Mesendoderm (in vitro differentiated cells): ENCODE measurements around the gene TEN1.

Source experiments
- DNase-seq: peaks from one replicate; pipeline ENCODE4 v3.0.0; 2013
- H2AK5ac ChIP-seq: 2 replicates; pipeline ENCODE4 v1.6.1; 2013; ENCODE audit warnings: low read length, inconsistent platforms
- H2BK120ac ChIP-seq: 2 replicates; pipeline ENCODE4 v1.6.1; 2013; ENCODE audit warnings: low read depth, mild to moderate bottlenecking, low read length, moderate library complexity, mixed read lengths
- H2BK15ac ChIP-seq: replicated peaks from 2 replicates; pipeline ENCODE4 v1.6.1; 2013; ENCODE audit warnings: low read depth, mild to moderate bottlenecking, moderate library complexity
- H2BK5ac ChIP-seq: 2 replicates; pipeline ENCODE4 v1.6.1; 2013; ENCODE audit warnings: low read length, inconsistent platforms
- H3K18ac ChIP-seq: 2 replicates; pipeline ENCODE4 v1.6.1; 2013; ENCODE audit warnings: mild to moderate bottlenecking, low read length, mixed read lengths
- H3K23ac ChIP-seq: one replicate; pipeline ENCODE4 v1.6.1; 2013; ENCODE audit warnings: low read length
- H3K27ac ChIP-seq: 2 replicates; pipeline ENCODE4 v1.5.1; 2013; ENCODE audit warnings: low read depth, mild to moderate bottlenecking, inconsistent platforms, low read length, moderate library complexity
- H3K27me3 ChIP-seq: 2 replicates; pipeline ENCODE4 v1.6.1; 2013; ENCODE audit warnings: low read length, control low read depth, mild to moderate bottlenecking, inconsistent platforms; ENCODE audit not compliant: insufficient read depth, poor library complexity
- H3K36me3 ChIP-seq: 2 replicates; pipeline ENCODE4 v1.6.1; 2013; ENCODE audit warnings: low read length, inconsistent platforms; ENCODE audit not compliant: control insufficient read depth, insufficient read depth
- H3K4ac ChIP-seq: one replicate; pipeline ENCODE4 v1.6.1; 2013; ENCODE audit warnings: low read depth, mild to moderate bottlenecking, low read length, moderate library complexity
- H3K4me1 ChIP-seq: 2 replicates; pipeline ENCODE4 v1.6.1; 2013; ENCODE audit warnings: low read depth, low read length, inconsistent platforms; ENCODE audit not compliant: control insufficient read depth
- H3K4me2 ChIP-seq: 2 replicates; pipeline ENCODE4 v1.6.1; 2013; ENCODE audit warnings: low read length
- H3K4me3 ChIP-seq: 2 replicates; pipeline ENCODE4 v1.5.1; 2013; ENCODE audit warnings: mild to moderate bottlenecking, low read length
- H3K56ac ChIP-seq: one replicate; pipeline ENCODE4 v1.6.1; 2013; ENCODE audit warnings: low read length
- H3K79me1 ChIP-seq: 2 replicates; pipeline ENCODE4 v1.6.1; 2013; ENCODE audit warnings: low read length, inconsistent platforms
- H3K79me2 ChIP-seq: 2 replicates; pipeline ENCODE4 v1.6.1; 2013; ENCODE audit warnings: mild to moderate bottlenecking, low read length; ENCODE audit not compliant: control insufficient read depth, insufficient read depth
- H3K9ac ChIP-seq: 2 replicates; pipeline ENCODE4 v1.6.1; 2013; ENCODE audit warnings: low read length, inconsistent platforms
- H4K5ac ChIP-seq: one replicate; pipeline ENCODE4 v1.6.1; 2013; ENCODE audit warnings: low read length
- H4K8ac ChIP-seq: one replicate; pipeline ENCODE4 v1.6.1; 2013; ENCODE audit warnings: low read depth, mild to moderate bottlenecking, control low read depth, low read length, moderate library complexity
- WGBS: extraction: QIAGEN DNeasy Blood & Tissue Kit; methylation state at CpG from one replicate; pipeline ENCODE4 v1.1.7; 2013; ENCODE audit warnings: low lambda C conversion rate, missing lambda C conversion rate; ENCODE audit not compliant: insufficient coverage; ENCODE audit errors: extremely low coverage; 5-methylcytosine and 5-hydroxymethylcytosine counted together

TEN1 gene

GRCh38 chr17:76019833-76020467 lies 40.9 kb downstream of the TEN1 start:
- no peak for DNase-seq
- no peak overlapping the region for H2BK15ac ChIP-seq
- H3K9ac ChIP-seq = no peak overlapping the region
- no peak overlapping the region for H4K5ac ChIP-seq
- no peak overlapping the region for H3K18ac ChIP-seq
- no peaks in the 10 kb centered on the region for H3K79me2 ChIP-seq
- H3K56ac ChIP-seq = no peak overlapping the region
- WGBS = no CpG with 5 or more reads among the region's 6 CpGs
- H3K27me3 ChIP-seq = no peaks in the 10 kb centered on the region
- no peak overlapping the region for H3K4ac ChIP-seq
- H3K27ac ChIP-seq = no peak overlapping the region
- H3K4me1 ChIP-seq = no peaks in the 10 kb centered on the region
- H3K4me3 ChIP-seq = no peak overlapping the region
- no peaks in the 10 kb centered on the region for H3K79me1 ChIP-seq
- no peak overlapping the region for H2BK120ac ChIP-seq
- no peaks in the 10 kb centered on the region for H3K36me3 ChIP-seq
- no peak overlapping the region for H3K4me2 ChIP-seq
- no peak overlapping the region for H3K23ac ChIP-seq
- no peak overlapping the region for H4K8ac ChIP-seq
- H2BK5ac ChIP-seq = no peak overlapping the region
- no peak overlapping the region for H2AK5ac ChIP-seq

- Histone ChIP-seq H3K18ac (no peak overlapping the region), H2BK120ac (no peak overlapping the region), H3K9ac (no peak overlapping the region), H3K4ac (no peak overlapping the region), H4K8ac (no peak overlapping the region), H3K79me1 (no peaks in the 10 kb centered on the region), H3K4me1 (no peaks in the 10 kb centered on the region), H3K27me3 (no peaks in the 10 kb centered on the region), H3K56ac (no peak overlapping the region), H3K4me2 (no peak overlapping the region), H3K23ac (no peak overlapping the region), H3K36me3 (no peaks in the 10 kb centered on the region), H4K5ac (no peak overlapping the region), H2BK5ac (no peak overlapping the region), H2AK5ac (no peak overlapping the region), H3K4me3 (no peak overlapping the region), H3K79me2 (no peaks in the 10 kb centered on the region), H2BK15ac (no peak overlapping the region), H3K27ac (no peak overlapping the region)
- no peak for DNase-seq
- no CpG with 5 or more reads among the region's 24 CpGs for WGBS
Observed at GRCh38 chr17:76022285-76022684, 43.2 kb downstream of the TEN1 start.

- Histone ChIP-seq H3K4me2 (no peak overlapping the region), H3K36me3 (no peaks in the 10 kb centered on the region), H4K5ac (no peak overlapping the region), H2BK120ac (no peak overlapping the region), H3K79me2 (no peaks in the 10 kb centered on the region), H3K56ac (no peak overlapping the region), H3K4me1 (no peaks in the 10 kb centered on the region), H3K27me3 (no peaks in the 10 kb centered on the region), H3K4me3 (no peak overlapping the region), H4K8ac (no peak overlapping the region), H3K18ac (no peak overlapping the region), H3K4ac (no peak overlapping the region), H2BK15ac (no peak overlapping the region), H2AK5ac (no peak overlapping the region), H3K27ac (no peak overlapping the region), H3K9ac (no peak overlapping the region), H3K79me1 (no peaks in the 10 kb centered on the region), H3K23ac (no peak overlapping the region), H2BK5ac (no peak overlapping the region)
- WGBS = no CpG with 5 or more reads among the region's 28 CpGs
- no peak for DNase-seq
Observed at GRCh38 chr17:76022973-76023899, 44.2 kb downstream of the TEN1 start.

DNA sequence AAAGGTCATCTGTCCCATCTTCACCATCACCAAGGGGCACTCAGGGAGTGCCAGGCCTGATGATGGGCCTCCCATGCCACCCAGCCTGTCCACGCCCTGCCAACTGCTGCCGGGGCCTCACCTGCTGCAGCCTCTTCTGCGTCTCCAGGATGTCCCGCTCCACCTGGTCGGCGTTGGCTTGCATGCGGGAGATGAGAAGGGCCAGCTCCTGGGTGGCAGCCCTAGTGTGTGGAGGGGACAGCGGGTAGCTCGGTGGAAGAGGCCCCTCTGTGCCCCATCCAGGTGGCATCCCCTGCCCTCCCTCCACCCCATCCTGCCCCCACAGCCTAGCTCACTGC lies 44.8 kb downstream of the TEN1 start:
- Histone ChIP-seq H2BK120ac (no peak overlapping the region), H3K27me3 (no peaks in the 10 kb centered on the region), H4K5ac (no peak overlapping the region), H2BK15ac (no peak overlapping the region), H3K4ac (no peak overlapping the region), H3K9ac (no peak overlapping the region), H3K18ac (no peak overlapping the region), H3K23ac (no peak overlapping the region), H3K36me3 (no peaks in the 10 kb centered on the region), H3K4me2 (no peak overlapping the region), H4K8ac (no peak overlapping the region), H3K79me2 (no peaks in the 10 kb centered on the region), H3K4me1 (no peaks in the 10 kb centered on the region), H3K79me1 (no peaks in the 10 kb centered on the region), H3K56ac (no peak overlapping the region), H2BK5ac (no peak overlapping the region), H2AK5ac (no peak overlapping the region), H3K27ac (no peak overlapping the region), H3K4me3 (no peak overlapping the region)
- WGBS = no CpG with 5 or more reads among the region's 9 CpGs
- DNase-seq = no peak

- no peak overlapping the region for H3K27ac ChIP-seq
- H3K9ac ChIP-seq = no peak overlapping the region
- H3K79me2 ChIP-seq = no peaks in the 10 kb centered on the region
- H4K8ac ChIP-seq = no peak overlapping the region
- H2BK120ac ChIP-seq = no peak overlapping the region
- no peak overlapping the region for H3K4me3 ChIP-seq
- no peak overlapping the region for H3K4me2 ChIP-seq
- no peak overlapping the region for H2BK15ac ChIP-seq
- H3K56ac ChIP-seq = no peak overlapping the region
- H3K4ac ChIP-seq = no peak overlapping the region
- no peaks in the 10 kb centered on the region for H3K27me3 ChIP-seq
- H2AK5ac ChIP-seq = no peak overlapping the region
- no peak overlapping the region for H3K23ac ChIP-seq
- H4K5ac ChIP-seq = no peak overlapping the region
- no CpG with 5 or more reads among the region's 9 CpGs for WGBS
- no peak overlapping the region for H2BK5ac ChIP-seq
- no peaks in the 10 kb centered on the region for H3K79me1 ChIP-seq
- no peak for DNase-seq
- no peak overlapping the region for H3K18ac ChIP-seq
- H3K4me1 ChIP-seq = no peaks in the 10 kb centered on the region
- H3K36me3 ChIP-seq = no peaks in the 10 kb centered on the region
Observed at GRCh38 chr17:76024353-76024752, 45.3 kb downstream of the TEN1 start.
